Left lung (tissue), 10 donors: ENCODE measurements around the gene C1QTNF12. TPM values are rescaled to one million over a fixed set of nuclear protein-coding genes. Genes with fewer than 3 reads are reported as not detected.

ENCODE experiments used
- ATAC-seq: fragments of 200-7000 bp; cut with Tn5 transposase; one replicate; pipeline ENCODE4 v1.9.1; 2020; ENCODE audit warnings: moderate library complexity
- DNase-seq, 4 donors: peaks; one replicate each; pipeline ENCODE4 v3.0.0-alpha.2; 2013 to 2020
- H3K27ac ChIP-seq, 2 donors: fragments of 200-600 bp; sonication (generic) in 1 of 2; one replicate each; pipeline versions ENCODE4 v1.5.0 to v1.8.0; 2020 to 2021
- H3K27me3 ChIP-seq, 2 donors: fragments of 200-600 bp; sonication (generic) in 1 of 2; one replicate each; pipeline versions ENCODE4 v1.5.0 to v1.8.0; 2020 to 2021
- H3K36me3 ChIP-seq, 2 donors: fragments of 200-600 bp; sonication (generic) in 1 of 2; one replicate each; pipeline versions ENCODE4 v1.5.0 to v1.8.0; 2020 to 2021
- H3K4me1 ChIP-seq, 2 donors: fragments of 200-600 bp; one replicate each; pipeline ENCODE4 v1.8.0; 2021
- H3K4me3 ChIP-seq, 2 donors: fragments of 200-600 bp; sonication (generic) in 1 of 2; one replicate each; pipeline versions ENCODE4 v1.5.0 to v1.8.0; 2020 to 2021; ENCODE audit warnings: mild to moderate bottlenecking in 1 of 2
- H3K9me3 ChIP-seq, 2 donors: fragments of 200-600 bp; sonication (generic) in 1 of 2; one replicate each; pipeline versions ENCODE4 v1.5.0 to v1.8.0; 2020 to 2021
- CTCF ChIP-seq, 2 donors: fragments of 200-600 bp; sonication (generic) in 1 of 2; IDR thresholded peaks; one replicate each; pipeline versions ENCODE4 v1.5.0 to v1.8.0; 2021; ENCODE audit warnings: antibody characterized with exemption in 2 of 2
- intact Hi-C, 2 donors: fragments of 100-400 bp; cut with DNase I; formaldehyde crosslinking; loops; one replicate each; pipeline versions ENCODE4 v1.11.2 to v1.14.2; 2022
- polyA plus RNA-seq, 6 donors: library from polyadenylated mRNA; unstranded; fragments of 120-200 nt; gene quantifications; one replicate each; pipeline ENCODE4 v1.2.1, GENCODE V29; 2013; ENCODE audit not compliant: insufficient read length in 6 of 6
- total RNA-seq, 2 donors: library from RNA; stranded (reverse); fragmentation: NEBNext Ultra II Directional; extraction: Animal tissue kit (Norgen Biotek cat#: 25700); gene quantifications; one replicate each; pipeline ENCODE4 v1.2.1, GENCODE V29; 2021
- donor health status: DM: no; HTN: yes; CAD: no.
- donor health status: DM: no; HTN: no; CAD: no.

C1QTNF12 gene
- total and polyA plus RNA-seq, 8 donors = 0.52 to 2.2 (median 0.94) TPM

DNA sequence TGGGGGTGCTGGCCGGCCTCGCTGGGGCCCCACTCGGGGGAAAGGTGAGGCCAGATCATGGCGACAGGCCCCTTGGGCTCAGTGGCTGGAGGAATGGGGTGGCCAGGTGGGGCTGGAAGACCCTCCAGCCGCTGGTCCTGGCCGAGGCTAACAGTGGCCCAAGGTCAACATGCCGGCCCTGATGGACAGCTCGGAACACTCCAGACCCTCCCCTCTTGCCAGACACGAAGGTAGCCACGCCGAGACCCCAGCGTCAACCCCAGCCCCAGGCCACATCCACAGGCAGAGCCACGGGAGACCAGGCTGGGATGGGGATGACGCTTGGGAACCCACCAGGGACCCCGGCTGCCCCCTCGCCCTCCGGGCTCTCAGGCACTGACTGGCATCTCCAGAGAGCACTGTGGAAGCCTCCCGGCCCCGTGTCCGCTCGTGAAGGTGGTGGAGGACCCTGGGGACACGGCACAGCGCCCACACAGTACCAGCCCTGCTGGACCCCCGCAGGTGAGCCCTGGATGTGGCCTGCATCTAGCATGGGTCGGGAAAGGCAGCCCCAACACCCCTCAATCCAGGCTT lies 905 bp upstream of the C1QTNF12 start:
- intact Hi-C loops = loop anchor here in 1 of 2 donors (10.0 kb wide), 1 partner anchor 123 kb away; no protein-coding TSS in a partner anchor
- H3K4me1 ChIP-seq = peaks cover 0 to 11% of the 10 kb centered on the region in 2 donors

GRCh38 chr1:1245817-1246576 lies 525 bp downstream of the C1QTNF12 start:
- no peak for DNase-seq
- ATAC-seq = no peak
- intact Hi-C loops = loop anchor here in 1 of 2 donors (10.0 kb wide), 1 partner anchor 121 kb away; no protein-coding TSS in a partner anchor
- peaks cover 16 to 60% of the 10 kb centered on the region in 2 donors for H3K27me3 ChIP-seq
- no peaks in the 10 kb centered on the region for H3K9me3 ChIP-seq
- no peak overlapping the region for H3K4me3 ChIP-seq
- H3K27ac ChIP-seq = no peak overlapping the region
- H3K4me1 ChIP-seq = peaks cover 0 to 11% of the 10 kb centered on the region in 2 donors
- no peaks in the 10 kb centered on the region for H3K36me3 ChIP-seq
- no peak for TF ChIP-seq CTCF (IDR thresholded peaks at IDR 0.05)

More for the DNA sequence above, 905 bp upstream of the C1QTNF12 start:
- H3K36me3 ChIP-seq = peaks cover 0 to 8% of the 10 kb centered on the region in 2 donors
- no peaks in the 10 kb centered on the region for H3K9me3 ChIP-seq
- no peak overlapping the region for H3K27ac ChIP-seq
- no peak for DNase-seq
- TF ChIP-seq CTCF (IDR thresholded peaks at IDR 0.05) = no peak
- ATAC-seq = no peak
- H3K4me3 ChIP-seq = no peak overlapping the region
- H3K27me3 ChIP-seq = peaks cover 16 to 51% of the 10 kb centered on the region in 2 donors

- Histone ChIP-seq H3K4me3 (no peak overlapping the region), H3K27ac (no peak overlapping the region), H3K36me3 (no peaks in the 10 kb centered on the region), H3K27me3 (peaks cover 16 to 67% of the 10 kb centered on the region in 2 donors), H3K9me3 (no peaks in the 10 kb centered on the region), H3K4me1 (peaks cover 0 to 11% of the 10 kb centered on the region in 2 donors)
- no peak for DNase-seq
- no peak for TF ChIP-seq CTCF (IDR thresholded peaks at IDR 0.05)
- intact Hi-C loops = loop anchor here in 1 of 2 donors (10.0 kb wide), 1 partner anchor 120 kb away; no protein-coding TSS in a partner anchor
- no peak for ATAC-seq
These were observed 1.2 kb downstream of the C1QTNF12 start for GRCh38 chr1:1245178-1245816.

GRCh38 chr1:1244192-1244811 lies 2.2 kb downstream of the C1QTNF12 start:
- no peak overlapping the region for H3K4me3 ChIP-seq
- intact Hi-C loops = loop anchor here in 1 of 2 donors (10.0 kb wide), 1 partner anchor 120 kb away; no protein-coding TSS in a partner anchor
- no peaks in the 10 kb centered on the region for H3K9me3 ChIP-seq
- TF ChIP-seq CTCF (IDR thresholded peaks at IDR 0.05) = no peak
- no peak for DNase-seq
- peaks cover 0 to 11% of the 10 kb centered on the region in 2 donors for H3K4me1 ChIP-seq
- H3K36me3 ChIP-seq = no peaks in the 10 kb centered on the region
- no peak overlapping the region for H3K27ac ChIP-seq
- peaks cover 22 to 77% of the 10 kb centered on the region in 2 donors for H3K27me3 ChIP-seq
- no peak for ATAC-seq
